ENCODE results near the gene TIFAB. TPM values are rescaled to one million over a fixed set of nuclear protein-coding genes. Genes with fewer than 3 reads are reported as not detected.

The TIFAB gene
- total RNA-seq, 4 donors from 2014 or later, result 0.08 TPM; not detected in 3

GRCh38 chr5:135444881-135445280 lies 7.3 kb downstream of the TIFAB start:
- Histone ChIP-seq H3K27ac (no peak overlapping the region), H3K4me1 (peaks cover 4% of the 10 kb centered on the region), H3K9me3 (no peaks in the 10 kb centered on the region), H3K36me3 (no peaks in the 10 kb centered on the region), H3K27me3 (peaks cover 8% of the 10 kb centered on the region), H3K4me3 (no peak overlapping the region)
- WGBS, result 83% methylated on average over 6 of the region's 6 CpGs
- TF ChIP-seq POLR2AphosphoS5 (IDR thresholded peaks at IDR 0.05) (no peak), POLR2A (IDR thresholded peaks at IDR 0.05) (no peak), CTCF (IDR thresholded peaks at IDR 0.05) (no peak), EP300 (IDR thresholded peaks at IDR 0.05) (no peak)
- peak in 1 of 2 donors; percentile 44 for DNase-seq (ENCODE audit: low spot score in 2 of 2)

GRCh38 chr5:135444360-135444759 lies 7.8 kb downstream of the TIFAB start:
- 90% methylated on average over 13 of the region's 13 CpGs for WGBS
- H3K27ac ChIP-seq, result no peak overlapping the region
- peak in 1 of 2 donors; percentile 53 for DNase-seq (ENCODE audit: low spot score in 2 of 2)
- no peak for TF ChIP-seq POLR2A (IDR thresholded peaks at IDR 0.05)
- no peak for TF ChIP-seq EP300 (IDR thresholded peaks at IDR 0.05)
- no peak for TF ChIP-seq CTCF (IDR thresholded peaks at IDR 0.05)
- no peak for TF ChIP-seq POLR2AphosphoS5 (IDR thresholded peaks at IDR 0.05)
- H3K9me3 ChIP-seq, result no peaks in the 10 kb centered on the region
- peaks cover 4% of the 10 kb centered on the region for H3K4me1 ChIP-seq
- H3K27me3 ChIP-seq, result peaks cover 5% of the 10 kb centered on the region
- no peaks in the 10 kb centered on the region for H3K36me3 ChIP-seq
- H3K4me3 ChIP-seq, result no peak overlapping the region

GRCh38 chr5:135443161-135443960 lies 8.8 kb downstream of the TIFAB start:
- Histone ChIP-seq H3K27ac (no peak overlapping the region), H3K4me1 (peaks cover 9% of the 10 kb centered on the region), H3K9me3 (no peaks in the 10 kb centered on the region), H3K27me3 (peaks cover 5% of the 10 kb centered on the region), H3K4me3 (no peak overlapping the region), H3K36me3 (no peaks in the 10 kb centered on the region)
- WGBS, result 71% methylated on average over 6 of the region's 6 CpGs
- DNase-seq (ENCODE audit: low spot score in 2 of 2), result peak in 1 of 2 donors; percentile 74
- TF ChIP-seq CTCF (IDR thresholded peaks at IDR 0.05) (no peak), POLR2A (IDR thresholded peaks at IDR 0.05) (no peak), EP300 (IDR thresholded peaks at IDR 0.05) (no peak), POLR2AphosphoS5 (IDR thresholded peaks at IDR 0.05) (no peak)

GRCh38 chr5:135442431-135443160 lies 9.6 kb downstream of the TIFAB start:
- WGBS, result 87% methylated on average over 8 of the region's 8 CpGs
- H3K27ac ChIP-seq, result no peak overlapping the region

More at GRCh38 chr5:135442431-135443160, 9.6 kb downstream of the TIFAB start:
- no peaks in the 10 kb centered on the region for H3K9me3 ChIP-seq
- no peak for TF ChIP-seq POLR2A (IDR thresholded peaks at IDR 0.05)
- no peak for TF ChIP-seq POLR2AphosphoS5 (IDR thresholded peaks at IDR 0.05)
- no peak for TF ChIP-seq EP300 (IDR thresholded peaks at IDR 0.05)
- no peak for TF ChIP-seq CTCF (IDR thresholded peaks at IDR 0.05)
- H3K4me1 ChIP-seq, result peaks cover 17% of the 10 kb centered on the region
- H3K4me3 ChIP-seq, result no peak overlapping the region
- H3K27me3 ChIP-seq, result peaks cover 5% of the 10 kb centered on the region
- peak in 1 of 2 donors; percentile 37 for DNase-seq (ENCODE audit: low spot score in 2 of 2)
- H3K36me3 ChIP-seq, result no peaks in the 10 kb centered on the region

Measured in suprapubic skin (tissue), 4 donors.